Dedifferentiated amniotic fluid mesenchymal stem cell (primary cell): Measurements from ENCODE around the gene RGS16.
A peak's percentile ranks its signal among the peaks of the same experiment; 100 is the strongest.
"Not testable (repeated sequence)": the region's sequence is repeated elsewhere in the genome, so short reads cannot be mapped to it uniquely, and the experiment has no call there.

Experiments
- DNase-seq: peaks from one replicate; pipeline ENCODE4 v3.0.0-alpha.2; 2016; ENCODE audit errors: extremely low spot score

Gene RGS16

GRCh38 chr1:182604175-182605164 is at the start of gene RGS16:
Gene RGS16, minus strand, starts transcription at chr1:182604389. Its CDS starts 130 bp downstream, at chr1:182604259.
- DNase-seq, result peak; percentile 75

- no peak for DNase-seq
Measured at GRCh38 chr1:182653986-182654385, 49.8 kb upstream of the RGS16 start.

- no peak for DNase-seq
Measured at GRCh38 chr1:182652933-182653332, 48.7 kb upstream of the RGS16 start.

- DNase-seq, result no peak
Measured at GRCh38 chr1:182651339-182651724, 47.1 kb upstream of the RGS16 start.

- no peak for DNase-seq
Measured at GRCh38 chr1:182650678-182651338, 46.6 kb upstream of the RGS16 start.

- no peak for DNase-seq
Measured at GRCh38 chr1:182649041-182649440, 44.9 kb upstream of the RGS16 start.

GRCh38 chr1:182646739-182647138 is 42.5 kb upstream of the RGS16 start:
- DNase-seq, result no peak

- DNase-seq, result no peak
Measured at GRCh38 chr1:182644886-182645285, 40.7 kb upstream of the RGS16 start.

GRCh38 chr1:182643699-182644098 is 39.5 kb upstream of the RGS16 start:
- DNase-seq, result no peak

GRCh38 chr1:182642461-182642860 is 38.3 kb upstream of the RGS16 start:
- DNase-seq, result no peak

- DNase-seq, result no peak
Measured at GRCh38 chr1:182641561-182641960, 37.4 kb upstream of the RGS16 start.

GRCh38 chr1:182639330-182639729 is 35.1 kb upstream of the RGS16 start:
- DNase-seq, result no peak

- DNase-seq, result no peak
Measured at GRCh38 chr1:182637769-182638168, 33.6 kb upstream of the RGS16 start.

- DNase-seq, result no peak
Measured at GRCh38 chr1:182635871-182636270, 31.7 kb upstream of the RGS16 start.

GRCh38 chr1:182634306-182635072 is 30.3 kb upstream of the RGS16 start:
- DNase-seq, result no peak

- DNase-seq, result no peak
Measured at GRCh38 chr1:182633657-182634281, 29.6 kb upstream of the RGS16 start.

GRCh38 chr1:182633031-182633430 is 28.8 kb upstream of the RGS16 start:
- no peak for DNase-seq

- DNase-seq, result not testable (repeated sequence)
Measured at GRCh38 chr1:182632441-182632857, 28.3 kb upstream of the RGS16 start.

- DNase-seq, result no peak
Measured at GRCh38 chr1:182631954-182632353, 27.8 kb upstream of the RGS16 start.

GRCh38 chr1:182631053-182631677 is 27.0 kb upstream of the RGS16 start:
- no peak for DNase-seq

- no peak for DNase-seq
Measured at GRCh38 chr1:182630586-182630985, 26.4 kb upstream of the RGS16 start.
